ENCODE results near the gene CHAC2. TPM values are rescaled to one million over a fixed set of nuclear protein-coding genes. Genes with fewer than 3 reads are reported as not detected.
A peak's percentile ranks its signal among the peaks of the same experiment; 100 is the strongest.

CHAC2 gene
- total and polyA plus RNA-seq, 9 of the 15 experiments (the other 6 are each of a cell fraction or from before 2014, with no cell fraction given): 9.8 to 35.6 (median 18.2) TPM

DNA sequence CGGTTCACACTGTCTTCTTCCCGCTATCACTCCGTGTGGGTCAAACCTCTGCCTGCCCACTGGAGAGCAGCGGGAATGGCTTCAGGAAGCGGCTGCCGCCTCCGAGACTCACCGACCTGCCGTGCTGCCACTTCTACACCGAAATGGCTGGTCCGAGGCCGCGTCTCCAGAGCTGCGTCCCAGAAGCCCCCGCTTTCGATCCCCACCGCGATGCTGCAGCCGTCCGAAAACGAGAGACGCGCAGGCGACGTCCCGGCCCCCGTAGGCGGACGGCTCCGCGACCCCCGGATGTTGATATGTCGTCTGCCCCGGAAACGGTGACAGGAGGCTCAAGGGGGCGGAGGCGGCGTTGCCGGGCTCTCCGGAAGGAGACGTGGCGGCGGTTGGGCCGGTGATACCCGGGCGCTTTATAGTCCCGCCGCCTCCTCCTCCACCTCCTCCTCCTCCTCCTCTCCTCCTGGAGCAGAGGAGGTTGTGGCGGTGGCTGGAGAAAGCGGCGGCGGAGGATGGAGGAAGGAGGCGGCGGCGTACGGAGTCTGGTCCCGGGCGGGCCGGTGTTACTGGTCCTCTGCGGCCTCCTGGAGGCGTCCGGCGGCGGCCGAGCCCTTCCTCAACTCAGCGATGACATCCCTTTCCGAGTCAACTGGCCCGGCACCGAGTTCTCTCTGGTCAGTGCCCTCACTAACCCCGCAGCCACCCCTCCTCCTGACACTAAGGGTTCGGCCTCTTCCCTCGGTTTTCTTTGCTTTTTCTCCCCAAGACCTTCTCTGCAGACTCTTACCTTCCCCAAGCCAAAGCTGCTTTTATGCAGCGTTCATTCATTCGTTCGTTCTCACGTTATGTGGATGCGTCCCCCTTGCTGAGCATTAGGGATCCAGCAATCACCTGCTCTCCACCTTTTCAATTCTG, 19.4 kb downstream of the CHAC2 start, which contains the start of the genes ASB3 and ERLEC1:
ASB3 (minus strand) TSS at position 249 of the 909 bp plus-strand sequence. CDS start 21,381 bp downstream, outside the sequence.
ERLEC1 (plus strand) TSS at position 340 of the 909 bp plus-strand sequence; CDS start at position 507, 167 bp downstream.
- FAIRE-seq: peak; percentile 88
- no peak for TF ChIP-seq MECOM (CRISPR knock-in tag; IDR thresholded peaks at IDR 0.05)
- TF ChIP-seq ZNF766 (CRISPR knock-in tag; conservative IDR thresholded peaks at IDR 0.05): no peak
- no peak for TF ChIP-seq NFXL1 (CRISPR knock-in tag; IDR thresholded peaks at IDR 0.05)
- TF ChIP-seq, protein P1, sequence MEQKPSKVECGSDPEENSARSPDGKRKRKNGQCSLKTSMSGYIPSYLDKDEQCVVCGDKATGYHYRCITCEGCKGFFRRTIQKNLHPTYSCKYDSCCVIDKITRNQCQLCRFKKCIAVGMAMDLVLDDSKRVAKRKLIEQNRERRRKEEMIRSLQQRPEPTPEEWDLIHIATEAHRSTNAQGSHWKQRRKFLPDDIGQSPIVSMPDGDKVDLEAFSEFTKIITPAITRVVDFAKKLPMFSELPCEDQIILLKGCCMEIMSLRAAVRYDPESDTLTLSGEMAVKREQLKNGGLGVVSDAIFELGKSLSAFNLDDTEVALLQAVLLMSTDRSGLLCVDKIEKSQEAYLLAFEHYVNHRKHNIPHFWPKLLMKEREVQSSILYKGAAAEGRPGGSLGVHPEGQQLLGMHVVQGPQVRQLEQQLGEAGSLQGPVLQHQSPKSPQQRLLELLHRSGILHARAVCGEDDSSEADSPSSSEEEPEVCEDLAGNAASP (IDR thresholded peaks at IDR 0.05): no peak
- no peak for TF ChIP-seq TCF7L2 (IDR thresholded peaks at IDR 0.05; ENCODE audit: low read depth, low read length)
- no peak for TF ChIP-seq KLF6 (CRISPR knock-in tag; IDR thresholded peaks at IDR 0.05; ENCODE audit: borderline replicate concordance)
- no peak for TF ChIP-seq PYGO2 (tag; IDR thresholded peaks at IDR 0.05)
- TF ChIP-seq ZNF133 (CRISPR knock-in tag; IDR thresholded peaks at IDR 0.05): no peak
- no peak for TF ChIP-seq IFI16 (CRISPR knock-in tag; IDR thresholded peaks at IDR 0.05)
- TF ChIP-seq CREB1 (IDR thresholded peaks at IDR 0.05): peak; percentile 73
- peak; percentile 82 for TF ChIP-seq CREB1 (CRISPR knock-in tag; IDR thresholded peaks at IDR 0.05)
- no peak for TF ChIP-seq ZNF75A (CRISPR knock-in tag; IDR thresholded peaks at IDR 0.05)
- TF ChIP-seq NR3C1 (CRISPR knock-in tag; IDR thresholded peaks at IDR 0.05): no peak; the same call in 1 of the 2 replicates

More for the DNA sequence above, 19.4 kb downstream of the CHAC2 start, which contains the start of the genes ASB3 and ERLEC1:
- peak within 1 kb of the TSS; percentile 93 to 98 for H3K9ac ChIP-seq (ENCODE audit: insufficient read depth in 1 of 2, low read depth in 2 of 2, low read length in 2 of 2)
- H3K27me3 ChIP-seq (ENCODE audit: control insufficient read depth in 2 of 2, insufficient read depth in 2 of 2, low read length in 2 of 2): no peaks in the 10 kb centered on the region; a peak in 1 of 5 replicates
- peak within 1 kb of the TSS; percentile 87 for H3K27ac ChIP-seq (ENCODE audit: extremely low read depth, low read depth, low read length)
- H3K36me3 ChIP-seq (ENCODE audit: control insufficient read depth, insufficient read depth, low read length): peaks cover 13% of the 10 kb centered on the region; the same call in 2 of the 3 replicates
- ATAC-seq: peak; percentile 92
- H2AFZ ChIP-seq (ENCODE audit: low read depth, low read length): peak within 1 kb of the TSS; percentile 95
- under 1% methylated on average over 48 of the region's 77 CpGs for WGBS (ENCODE audit: insufficient coverage, low coverage, missing lambda C conversion rate)
- no peaks in the 10 kb centered on the region for H3K9me3 ChIP-seq (replicated peaks; ENCODE audit: control insufficient read depth, insufficient read depth, low read depth, low read length)
- intact Hi-C loops (cut with micrococcal nuclease) (loop anchor here (2.0 kb wide), 1 partner anchor 20 kb away; the partner anchor contains the start of gene CHAC2), in situ Hi-C loops (cut with MboI) (no loop called here)
- H3K4me1 ChIP-seq (replicated peaks in 1 of 2; ENCODE audit: control insufficient read depth in 2 of 2, insufficient read depth in 2 of 2, low read length in 2 of 2): peaks cover 4 to 11% of the 10 kb centered on the region in 2 experiments; a peak in 4 of 5 replicates
- peaks cover 95% of the 10 kb centered on the region for H3K79me2 ChIP-seq (ENCODE audit: control insufficient read depth, insufficient read depth, low read length)
- DNase-seq (ENCODE audit: extremely low read depth in 1 of 4, low spot score in 3 of 4): peak; percentile 76 to 93 (median 83)
- peak within 1 kb of the TSS; percentile 100 for H3K4me2 ChIP-seq (ENCODE audit: insufficient read depth, low read length)
- no peaks in the 10 kb centered on the region; the same call in 1 of the 2 replicates for H4K20me1 ChIP-seq (replicated peaks; ENCODE audit: control insufficient read depth, insufficient read depth, low read length)
- TSS peak; percentile 58 for BruUV-seq (replicated peaks)
- ChIA-PET CTCF (ENCODE audit: low intra/inter-chr PET ratio) (no interaction called here), POLR2A (interaction anchor here (0.6 to 5.8 kb wide), 5 partner anchors 10 to 216 kb away, joined by 3 to 45 read pairs (median 7); partner anchors contain the start of gene CHAC2)
- H3K4me3 ChIP-seq: peak within 1 kb of the TSS; percentile 94
- H3K9me1 ChIP-seq (ENCODE audit: control insufficient read depth, insufficient read depth, low read length): no peaks in the 10 kb centered on the region

Data from K562 (cell line).